HCT116 (cell line): ENCODE data around the gene MYRFL. TPM values are rescaled to one million over a fixed set of nuclear protein-coding genes. Genes with fewer than 3 reads are reported as not detected.

Source experiments
- ATAC-seq: fragments of 200-7000 bp; cut with Tn5 transposase; 2 replicates; pipeline ENCODE4 v1.9.1; 2020; ENCODE audit warnings: mild to moderate bottlenecking, moderate library complexity
- BruUV-seq: library from RNA; stranded (reverse); fragments of 400-500 nt; replicated peaks from 2 replicates; lab custom pipeline; 2021; lab: Mats Ljungman, UMichigan
- CTCF ChIA-PET: fragments of 300-600 bp; sonication (Branson Sonifier 250); formaldehyde crosslinking; loops from one replicate; lab custom pipeline; 2021; ENCODE audit warnings: antibody characterized with exemption; lab: Charles Lee
- POLR2A ChIA-PET: fragments of 300-600, 350-600 bp; sonication (Branson Sonifier 250); formaldehyde crosslinking; loops from one replicate; lab custom pipeline; 2021; ENCODE audit warnings: antibody characterized with exemption; lab: Charles Lee
- RAD21 ChIA-PET, 2 experiments: fragments of 300-600 bp; sonication (Branson Sonifier 250); formaldehyde crosslinking; loops; one replicate each; lab custom pipeline; 2023; ENCODE audit warnings: low total read pairs in 2 of 2; ENCODE audit not compliant: uncharacterized antibody in 2 of 2, unreplicated experiment in 2 of 2, low non-redundant PET in 1 of 2; lab: Charles Lee
- DNase-seq: peaks from one replicate; pipeline ENCODE4 v3.0.0-alpha.2; 2010; ENCODE audit warnings: low read depth, low spot score
- H2AFZ ChIP-seq: fragments of 200-600 bp; shearing (Covaris generic), sonication (generic); 2 replicates; pipeline ENCODE4 v1.6.1; 2017; ENCODE audit warnings: low read depth, mixed run types, mixed read lengths, antibody characterized with exemption, low read length; ENCODE audit not compliant: poor library complexity, severe bottlenecking
- H3K27ac ChIP-seq: 2 replicates; pipeline ENCODE4 v1.5.1; 2012; ENCODE audit warnings: low read depth, low read length
- H3K27me3 ChIP-seq: fragments of 200-600 bp; sonication (generic); 2 replicates; pipeline ENCODE4 v1.6.1; 2016; ENCODE audit warnings: mixed run types, low read length, mixed read lengths; ENCODE audit not compliant: insufficient read depth
- H3K36me3 ChIP-seq, 2 experiments: fragments of 200-500 bp in 1 of 2; fragments of 200-600 bp in 1 of 2; sonication (Bioruptor generic) in 1 of 2; sonication (generic) in 1 of 2; 2 replicates each; pipeline versions ENCODE4 v1.5.1 to v1.6.1; 2014 to 2016; ENCODE audit warnings: low read length in 2 of 2, inconsistent platforms in 1 of 2, mixed read lengths in 1 of 2, mixed run types in 1 of 2; ENCODE audit not compliant: insufficient read depth in 2 of 2, control insufficient read depth in 1 of 2
- H3K4me1 ChIP-seq, 2 experiments: fragments of 200-600 bp in 1 of 2; sonication (generic) in 1 of 2; 2 replicates each; pipeline versions ENCODE4 v1.5.1 to v1.6.1; 2012 to 2017; ENCODE audit warnings: low read length in 2 of 2, inconsistent platforms in 1 of 2, mild to moderate bottlenecking in 1 of 2, mixed read lengths in 1 of 2, mixed run types in 1 of 2, moderate library complexity in 1 of 2; ENCODE audit not compliant: insufficient read depth in 2 of 2, control insufficient read depth in 1 of 2
- H3K4me2 ChIP-seq: fragments of 200-600 bp; sonication (generic); 2 replicates; pipeline ENCODE4 v1.6.1; 2017; ENCODE audit warnings: mixed run types, low read length, mixed read lengths
- H3K4me3 ChIP-seq, 2 experiments: fragments of 200-600 bp in 1 of 2; sonication (generic) in 1 of 2; replicated peaks in 1 of 2; 2 replicates each; pipeline ENCODE4 v1.5.1; 2011 to 2016; ENCODE audit warnings: low read length in 2 of 2, control low read depth in 1 of 2, low read depth in 1 of 2, mild to moderate bottlenecking in 1 of 2, mixed read lengths in 1 of 2, mixed run types in 1 of 2
- H3K79me2 ChIP-seq: fragments of 200-600 bp; sonication (generic); 2 replicates; pipeline ENCODE4 v1.6.1; 2017; ENCODE audit warnings: mild to moderate bottlenecking, mixed run types, low read length, moderate library complexity, mixed read lengths; ENCODE audit not compliant: insufficient read depth
- H3K9ac ChIP-seq: fragments of 200-600 bp; sonication (generic); 2 replicates; pipeline ENCODE4 v1.6.1; 2016; ENCODE audit warnings: low read length, mixed read lengths
- H3K9me2 ChIP-seq: fragments of 200-600 bp; sonication (generic), shearing (Covaris generic); 2 replicates; pipeline ENCODE4 v1.6.1; 2017; ENCODE audit warnings: mixed run types, mild to moderate bottlenecking, moderate library complexity; ENCODE audit not compliant: insufficient read depth
- H3K9me3 ChIP-seq, 2 experiments: fragments of 200-500 bp in 1 of 2; fragments of 200-600 bp in 1 of 2; sonication (Bioruptor generic) in 1 of 2; sonication (generic) in 1 of 2; 2 replicates each; pipeline ENCODE4 v1.6.1; 2014 to 2017; ENCODE audit warnings: low read length in 2 of 2, mixed read lengths in 2 of 2, inconsistent platforms in 1 of 2, low read depth in 1 of 2, mild to moderate bottlenecking in 1 of 2, mixed run types in 1 of 2, moderate library complexity in 1 of 2; ENCODE audit not compliant: control insufficient read depth in 1 of 2, insufficient read depth in 1 of 2
- H4K20me1 ChIP-seq: fragments of 200-600 bp; sonication (generic), shearing (Covaris generic); 2 replicates; pipeline ENCODE4 v1.6.1; 2017; ENCODE audit warnings: mixed run types, mild to moderate bottlenecking, moderate library complexity; ENCODE audit not compliant: insufficient read depth
- CEBPB ChIP-seq: IDR thresholded peaks from 2 replicates; pipeline ENCODE4 v1.6.1; 2012; ENCODE audit warnings: low read depth
- CTCF ChIP-seq, 3 experiments: fragments of 200-600 bp in 1 of 3; sonication (generic) in 1 of 3; IDR thresholded peaks in 2 of 3; conservative IDR thresholded peaks in 1 of 3; 2 replicates each; pipeline ENCODE4 v1.5.1; 2012 to 2017; ENCODE audit warnings: low read depth in 2 of 3, low read length in 2 of 3, antibody characterized with exemption in 1 of 3, borderline replicate concordance in 1 of 3, control low read depth in 1 of 3, mild to moderate bottlenecking in 1 of 3, mixed read lengths in 1 of 3, mixed run types in 1 of 3, moderate library complexity in 1 of 3; ENCODE audit not compliant: insufficient read depth in 1 of 3
- EGR1 ChIP-seq: IDR thresholded peaks from 2 replicates; pipeline ENCODE4 v1.6.1; 2012; ENCODE audit warnings: low read depth
- ELF1 ChIP-seq: IDR thresholded peaks from 2 replicates; pipeline ENCODE4 v1.6.1; 2012; ENCODE audit warnings: low read depth, borderline replicate concordance
- EZH2 ChIP-seq: fragments of 200-600 bp; sonication (generic); IDR thresholded peaks from 2 replicates; pipeline ENCODE4 v1.6.1; 2017; ENCODE audit warnings: antibody characterized with exemption, mixed run types
- EZH2phosphoT487 ChIP-seq: fragments of 200-600 bp; IDR thresholded peaks from 2 replicates; pipeline ENCODE4 v1.6.1; 2018; ENCODE audit warnings: antibody characterized with exemption, borderline replicate concordance
- FOSL1 ChIP-seq: IDR thresholded peaks from 2 replicates; pipeline ENCODE4 v1.6.1; 2012; ENCODE audit warnings: low read depth
- POLR2A ChIP-seq: IDR thresholded peaks from 2 replicates; pipeline ENCODE4 v1.7.0; 2011; ENCODE audit warnings: borderline replicate concordance; ENCODE audit not compliant: insufficient read depth, insufficient read length; ENCODE audit errors: extremely low read depth
- RAD21 ChIP-seq: IDR thresholded peaks from 2 replicates; pipeline ENCODE4 v1.6.1; 2012; ENCODE audit warnings: low read depth, mild to moderate bottlenecking
- REST ChIP-seq: IDR thresholded peaks from 2 replicates; pipeline ENCODE4 v1.6.1; 2012; ENCODE audit warnings: low read depth
- SRF ChIP-seq: IDR thresholded peaks from 2 replicates; pipeline ENCODE4 v1.6.1; 2012; ENCODE audit warnings: low read depth
- TCF7L2 ChIP-seq: IDR thresholded peaks from 2 replicates; pipeline ENCODE4 v1.7.0; 2011; ENCODE audit warnings: borderline replicate concordance, inconsistent platforms; ENCODE audit not compliant: insufficient read depth, insufficient read length; ENCODE audit errors: extremely low read depth
- ZNF274 ChIP-seq: fragments of 200-500 bp; sonication (Bioruptor generic); IDR thresholded peaks from 2 replicates; pipeline ENCODE4 v1.6.1; 2014; ENCODE audit warnings: mild to moderate bottlenecking, low read depth, low read length, inconsistent platforms
- intact Hi-C: fragments of 100-400 bp; cut with micrococcal nuclease; formaldehyde crosslinking; loops from 2 replicates; pipeline ENCODE4 v1.10.0; 2022
- total RNA-seq: library from RNA; stranded (reverse); gene quantifications from one replicate; pipeline ENCODE4 v1.2.1, GENCODE V29; 2021; ENCODE audit not compliant: unreplicated experiment
- TF ChIP-seq, protein P1 (sequence below): IDR thresholded peaks from 2 replicates; pipeline ENCODE4 v1.6.1; 2012

MYRFL gene
- total RNA-seq, 1 experiment from 2014 or later: 0.30 TPM

GRCh38 chr12:69925291-69925690 lies 100.3 kb downstream of the MYRFL start:
- CTCF ChIA-PET: no interaction called here
- RAD21 ChIA-PET: no interaction called here
- Histone ChIP-seq H3K9ac (no peak overlapping the region), H3K27ac (no peak overlapping the region), H3K9me3 (no peaks in the 10 kb centered on the region), H3K36me3 (no peaks in the 10 kb centered on the region), H3K4me1 (peaks cover 3 to 18% of the 10 kb centered on the region in 2 experiments; a peak in 2 of 4 replicates), H3K4me3 (no peak overlapping the region), H3K27me3 (no peaks in the 10 kb centered on the region), H3K4me2 (no peak overlapping the region), H3K9me2 (no peaks in the 10 kb centered on the region), H4K20me1 (no peaks in the 10 kb centered on the region), H3K79me2 (no peaks in the 10 kb centered on the region), H2AFZ (no peak overlapping the region)
- DNase-seq (no peak), ATAC-seq (no peak)
- TF ChIP-seq POLR2A (no peak), CTCF (IDR thresholded peaks at IDR 0.05 in 2 of 3, conservative IDR thresholded peaks at IDR 0.05 in 1 of 3; ENCODE audit: borderline replicate concordance in 1 of 3, insufficient read depth in 1 of 3, low read depth in 2 of 3, low read length in 2 of 3) (no peak), EZH2phosphoT487 (no peak), FOSL1 (no peak), REST (no peak), TCF7L2 (no peak), ELF1 (no peak), EGR1 (no peak), RAD21 (no peak), EZH2 (no peak), CEBPB (no peak), SRF (no peak), ZNF274 (no peak)
- TF ChIP-seq, protein P1, sequence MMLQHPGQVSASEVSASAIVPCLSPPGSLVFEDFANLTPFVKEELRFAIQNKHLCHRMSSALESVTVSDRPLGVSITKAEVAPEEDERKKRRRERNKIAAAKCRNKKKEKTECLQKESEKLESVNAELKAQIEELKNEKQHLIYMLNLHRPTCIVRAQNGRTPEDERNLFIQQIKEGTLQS: no peak
- intact Hi-C loops: no loop called here
- POLR2A ChIA-PET: no interaction called here
- no TSS peak for BruUV-seq
